ENCODE results near the gene TM4SF1.
"Not testable (repeated sequence)": the region's sequence is repeated elsewhere in the genome, so short reads cannot be mapped to it uniquely, and the experiment has no call there.

TM4SF1 gene

GRCh38 chr3:149395107-149396089 is 17.9 kb upstream of the TM4SF1 start:
- DNase-seq (ENCODE audit: low spot score): no peak

DNA sequence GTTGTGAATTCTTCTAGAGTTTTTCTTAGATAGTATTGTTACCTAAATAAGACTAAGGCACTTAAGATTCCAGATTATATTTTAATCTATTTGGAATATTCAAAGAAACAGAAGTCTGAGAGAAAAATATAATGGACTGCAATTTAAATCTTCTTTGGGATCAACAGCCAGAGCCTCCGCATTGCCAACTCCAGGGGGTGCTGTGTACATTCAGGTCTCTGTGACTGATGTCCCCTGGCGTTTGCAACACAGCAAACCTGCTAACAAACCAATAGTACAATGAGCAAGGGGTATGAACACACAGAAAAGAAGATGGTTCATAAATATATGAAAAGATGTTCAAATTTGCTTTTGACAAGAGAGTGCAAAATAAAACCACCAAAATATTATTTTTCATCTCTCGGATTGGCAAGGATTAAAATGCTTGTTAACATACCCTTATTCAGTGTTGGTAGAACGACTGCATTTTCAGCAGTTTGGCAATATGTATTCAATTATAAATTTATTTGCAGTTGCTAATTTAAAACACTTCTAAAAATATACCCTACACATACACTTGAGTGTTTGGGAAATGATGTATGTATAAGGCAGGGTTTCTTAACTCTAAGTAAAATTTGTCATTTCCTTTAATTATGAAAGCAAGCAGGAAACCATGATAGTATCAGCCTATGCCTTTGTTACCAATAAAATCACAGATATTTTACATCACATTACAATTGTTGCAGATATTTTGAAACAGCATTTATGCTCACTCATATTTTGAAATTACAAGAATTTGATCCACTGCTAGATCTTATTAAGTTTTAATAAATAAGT is 16.1 kb upstream of the TM4SF1 start:
- peak; percentile 83 for DNase-seq (ENCODE audit: low spot score)

- no peak for DNase-seq (ENCODE audit: low spot score)
Measured at GRCh38 chr3:149391960-149392359, 14.5 kb upstream of the TM4SF1 start.

DNA sequence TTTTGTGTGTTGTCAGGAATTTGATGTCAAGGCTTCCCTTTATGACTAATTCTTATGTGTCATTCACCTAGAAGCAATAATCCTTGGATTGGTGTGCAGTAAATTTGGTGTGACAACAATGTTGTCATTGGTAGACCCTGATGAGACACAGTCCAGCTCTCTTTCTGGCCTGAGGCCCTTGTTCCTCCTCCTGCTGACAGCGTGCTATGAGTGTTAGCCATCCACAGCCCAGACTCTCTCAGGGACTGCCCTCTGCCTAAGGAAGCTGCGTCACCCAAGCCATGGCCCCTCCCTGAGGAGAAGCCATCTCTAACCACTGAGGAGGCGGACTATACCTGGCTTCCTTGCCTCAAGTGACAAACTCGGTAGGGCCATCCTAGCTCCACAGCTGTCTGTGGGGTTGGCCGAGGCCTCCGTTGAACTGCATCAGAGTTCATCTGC is 13.3 kb upstream of the TM4SF1 start:
- DNase-seq (ENCODE audit: low spot score): peak; percentile 81

GRCh38 chr3:149390294-149390693 is 12.8 kb upstream of the TM4SF1 start:
- no peak for DNase-seq (ENCODE audit: low spot score)

- DNase-seq (ENCODE audit: low spot score): no peak
Measured at GRCh38 chr3:149388531-149389417, 11.3 kb upstream of the TM4SF1 start.

DNA sequence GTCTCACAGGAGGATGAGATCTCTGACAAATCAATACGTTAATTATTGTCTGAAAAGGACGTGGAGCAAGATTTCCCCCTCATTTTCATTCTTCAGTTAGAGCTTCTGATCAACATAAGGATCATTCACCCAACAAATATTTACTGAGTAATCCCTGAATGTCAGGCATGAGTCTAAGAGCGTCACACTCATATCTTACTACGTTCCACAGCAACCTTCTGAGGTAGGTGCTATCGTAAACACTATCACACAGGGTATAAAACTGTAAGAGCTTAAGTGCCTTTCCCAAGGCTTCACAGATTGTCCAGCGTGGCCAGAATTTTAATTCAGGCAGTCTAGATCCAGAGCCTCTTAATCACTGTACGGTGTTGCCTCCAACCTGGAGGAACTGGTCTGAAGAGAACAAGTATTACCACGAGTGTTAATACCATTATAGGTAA is 10.6 kb upstream of the TM4SF1 start:
- peak; percentile 73 for DNase-seq (ENCODE audit: low spot score)

GRCh38 chr3:149386299-149386606 is 8.8 kb upstream of the TM4SF1 start:
- no peak for DNase-seq (ENCODE audit: low spot score)

DNA sequence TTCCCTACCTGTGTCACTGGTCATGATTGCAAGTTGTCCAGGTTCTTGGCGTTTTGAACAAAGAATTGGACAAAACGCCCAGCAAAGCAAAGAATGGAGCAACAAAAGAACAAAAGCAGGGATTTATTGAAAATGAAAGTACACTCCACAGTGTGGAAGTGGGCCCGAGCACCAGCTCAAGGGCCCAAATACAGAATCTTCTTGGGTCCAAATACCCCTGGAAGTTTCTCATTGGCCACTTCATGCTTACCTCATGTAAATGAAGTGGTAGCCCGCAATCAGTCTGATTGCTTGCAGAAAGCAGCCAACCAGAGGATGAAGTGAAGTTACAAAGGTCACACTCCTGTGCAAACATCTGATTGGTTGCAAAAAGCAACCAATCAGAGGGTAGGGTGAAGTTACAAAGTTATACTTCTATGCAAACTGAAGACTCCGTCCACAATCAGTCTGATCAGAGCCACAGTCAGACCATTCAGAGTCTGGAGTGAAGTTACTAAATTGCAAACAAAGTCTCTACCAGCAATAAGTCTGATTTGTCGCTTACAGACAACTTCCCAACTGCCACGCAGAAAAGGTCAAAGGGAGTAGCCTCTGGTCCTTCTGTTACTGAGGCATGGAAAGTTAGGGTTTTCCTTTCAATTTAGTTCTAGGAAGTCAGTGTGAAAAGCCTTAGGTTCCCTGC is 8.3 kb upstream of the TM4SF1 start:
- DNase-seq (ENCODE audit: low spot score): no peak

DNA sequence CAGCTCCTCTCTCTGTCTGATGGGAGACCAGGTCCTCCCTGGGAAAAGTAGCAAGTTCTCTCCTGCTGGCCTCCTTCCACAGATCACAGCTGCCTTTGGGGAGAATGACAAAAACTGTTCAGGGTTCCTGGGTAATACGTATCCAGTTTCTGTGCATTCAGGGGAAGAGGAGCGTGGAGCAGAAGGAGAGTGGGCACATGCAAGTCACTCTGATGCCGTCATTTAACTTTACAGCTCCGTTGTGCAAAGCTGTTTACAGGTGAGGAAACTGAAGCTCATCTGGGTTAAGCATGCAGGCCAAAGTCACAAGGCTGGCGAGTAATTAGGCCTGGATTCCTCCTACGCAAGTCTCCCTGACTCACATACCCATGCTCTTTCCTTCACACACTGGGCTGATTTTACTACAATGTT is 7.5 kb upstream of the TM4SF1 start:
- DNase-seq (ENCODE audit: low spot score): peak; percentile 56

GRCh38 chr3:149384167-149384566 is 6.7 kb upstream of the TM4SF1 start:
- DNase-seq (ENCODE audit: low spot score): no peak

DNA sequence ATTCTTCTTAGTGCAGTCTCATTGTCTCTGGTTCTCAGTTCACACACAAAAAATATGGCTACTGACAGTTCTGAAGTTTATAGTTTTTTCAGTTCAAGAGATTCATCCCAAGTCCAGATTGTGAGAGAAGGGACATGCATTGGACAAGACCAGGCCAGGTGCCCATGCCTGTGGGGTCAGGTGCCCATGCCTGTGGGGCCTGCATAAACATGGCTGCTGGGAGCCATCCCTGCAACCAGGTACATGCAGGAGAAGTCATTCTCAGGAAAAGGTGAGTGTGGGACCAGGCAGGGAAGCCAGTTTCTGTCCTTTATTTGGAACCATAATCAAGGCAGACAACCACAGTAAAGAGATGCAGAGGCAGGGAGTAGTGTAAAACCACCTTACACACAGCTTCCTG is 6.3 kb upstream of the TM4SF1 start:
- DNase-seq (ENCODE audit: low spot score): no peak

DNA sequence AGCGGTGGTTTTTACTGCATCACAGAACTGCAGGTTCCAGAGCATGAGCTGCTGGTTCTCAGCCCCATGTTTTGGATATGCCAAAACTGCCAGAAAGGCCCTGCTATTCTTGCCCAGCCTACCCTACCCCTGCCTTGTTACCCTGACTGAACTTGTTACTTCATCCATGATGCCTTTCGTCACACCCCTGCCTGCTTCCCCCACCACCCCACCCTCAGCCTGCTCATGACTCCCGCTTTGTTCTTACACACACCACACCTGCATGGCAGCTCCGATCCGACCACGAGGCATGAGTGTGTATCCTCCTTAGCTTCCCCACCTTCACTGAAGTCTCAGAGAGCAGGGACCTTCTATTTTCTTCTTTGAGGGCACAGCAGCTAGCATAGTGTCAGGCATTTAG is 5.1 kb upstream of the TM4SF1 start:
- DNase-seq (ENCODE audit: low spot score): no peak

DNA sequence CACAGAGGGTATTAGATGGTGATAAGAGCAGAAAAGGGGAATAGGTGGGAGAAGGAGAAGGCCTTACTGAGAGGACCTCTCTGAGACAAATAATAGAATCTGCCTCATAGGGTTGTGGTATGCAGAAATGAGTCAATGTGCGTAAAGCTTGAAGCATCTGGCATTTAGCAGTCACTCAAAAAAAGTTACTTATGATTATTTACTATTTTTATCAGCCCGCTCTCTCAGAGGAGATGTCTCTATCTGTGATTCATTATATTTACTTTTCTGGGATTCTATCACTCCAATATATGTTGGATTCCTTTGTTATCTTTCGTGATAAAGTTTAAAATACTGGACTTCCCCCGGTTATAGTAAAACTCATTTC is 4.6 kb upstream of the TM4SF1 start:
- peak; percentile 71 for DNase-seq (ENCODE audit: low spot score)

DNA sequence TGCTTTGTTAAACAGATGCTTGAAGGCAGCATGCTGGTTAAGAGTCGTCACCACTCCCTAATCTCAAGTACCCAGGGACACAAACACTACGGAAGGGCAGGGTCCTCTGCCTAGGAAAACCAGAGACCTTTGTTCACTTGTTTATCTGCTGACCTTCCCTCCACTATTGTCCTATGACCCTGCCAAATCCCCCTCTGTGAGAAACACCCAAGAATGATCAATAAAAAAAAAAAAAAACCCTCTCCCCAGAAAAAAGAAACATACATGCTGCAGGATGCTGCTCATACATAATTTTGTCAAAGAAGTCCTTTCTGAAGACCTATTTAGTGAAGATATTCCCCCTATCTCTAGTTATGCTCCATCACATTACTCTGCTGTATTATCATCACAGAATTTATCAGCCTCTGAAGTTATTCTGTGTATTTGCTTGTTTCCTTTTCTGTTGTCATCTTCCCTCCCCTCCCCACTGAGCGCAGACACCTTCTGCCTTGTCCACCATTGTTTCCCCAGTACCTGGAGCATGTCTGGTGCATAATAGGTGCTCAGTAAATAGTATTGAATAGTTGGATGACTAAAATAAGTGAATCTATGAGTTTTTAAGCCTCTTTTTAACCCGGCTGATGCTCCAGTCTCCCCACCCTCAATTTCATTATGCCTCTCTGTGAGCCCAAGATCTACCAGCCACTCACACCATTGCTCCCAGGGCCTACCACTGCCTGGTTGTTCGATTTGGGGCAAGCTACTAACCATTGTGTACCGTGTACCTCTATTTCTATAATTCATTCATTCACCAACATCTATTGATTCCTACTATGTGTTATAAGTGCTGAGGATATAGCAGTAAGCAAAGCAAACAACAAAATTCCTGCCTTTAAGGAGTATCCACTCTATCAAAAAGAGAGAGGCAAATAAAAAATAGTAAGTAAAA is 4.0 kb upstream of the TM4SF1 start:
- DNase-seq (ENCODE audit: low spot score): no peak

DNA sequence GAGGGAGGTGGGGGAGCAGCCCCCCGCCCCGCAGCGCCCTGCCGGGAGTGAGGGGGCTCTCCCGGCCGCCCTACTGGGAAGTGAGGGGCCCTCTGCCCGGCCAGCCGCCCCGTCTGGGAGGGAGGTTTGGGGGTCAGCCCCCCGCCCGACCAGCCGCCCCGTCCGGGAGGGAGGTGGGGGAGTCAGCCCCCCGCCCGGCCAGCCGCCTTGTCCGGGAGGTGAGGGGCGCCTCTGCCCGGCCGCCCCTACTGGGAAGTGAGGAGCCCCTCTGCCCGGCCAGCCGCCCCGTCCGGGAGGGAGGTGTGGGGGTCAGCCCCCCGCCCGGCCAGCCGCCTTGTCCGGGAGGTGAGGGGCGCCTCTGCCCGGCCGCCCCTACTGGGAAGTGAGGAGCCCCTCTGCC is 2.8 kb upstream of the TM4SF1 start:
- DNase-seq (ENCODE audit: low spot score): not testable (repeated sequence)

DNA sequence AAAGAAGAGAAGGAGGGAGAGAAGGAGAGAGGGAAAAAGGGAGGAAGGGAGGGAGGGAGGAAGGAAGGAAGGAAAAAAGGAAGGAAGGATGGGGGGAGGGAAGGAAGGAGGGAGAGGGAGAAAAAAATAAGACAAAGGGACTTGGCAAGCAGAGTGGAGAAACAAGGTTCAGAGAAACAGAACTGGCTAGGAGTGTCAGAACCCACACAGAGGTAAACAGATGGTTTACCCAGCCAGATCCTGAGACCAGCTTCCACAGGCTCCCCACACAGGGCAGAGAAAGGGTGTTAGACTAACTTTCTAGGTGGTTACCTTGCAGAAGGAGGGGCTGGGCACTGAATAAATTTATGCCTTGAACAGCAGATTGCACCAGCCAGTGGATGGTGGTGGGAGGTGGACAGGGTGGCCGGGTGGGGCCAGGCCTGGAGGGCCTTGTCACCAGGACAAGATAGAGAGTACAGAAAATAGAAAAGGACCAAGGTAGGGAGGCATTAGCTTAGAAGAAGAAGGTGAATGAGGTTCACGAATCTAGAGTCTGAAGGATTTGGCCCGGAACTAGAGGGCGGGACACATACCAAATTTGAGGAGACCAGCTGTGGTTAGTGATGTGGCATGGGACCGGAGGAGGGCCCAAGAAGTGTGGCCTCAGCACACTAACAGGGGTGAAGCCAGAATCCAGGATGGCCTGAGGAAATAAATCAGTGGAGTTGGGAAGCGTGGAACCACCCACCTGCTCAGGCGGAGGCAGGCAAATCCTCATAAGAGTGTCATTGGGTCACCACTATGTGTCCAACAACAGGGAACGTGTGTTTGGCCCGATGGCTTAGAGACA is 1.2 kb upstream of the TM4SF1 start:
- peak; percentile 8 for DNase-seq (ENCODE audit: low spot score)

- DNase-seq (ENCODE audit: low spot score): peak; percentile 35
Measured at GRCh38 chr3:149376718-149377407, 586 bp downstream of the TM4SF1 start.
